ENCODE results near the gene CIBAR2.

Gene CIBAR2

DNA sequence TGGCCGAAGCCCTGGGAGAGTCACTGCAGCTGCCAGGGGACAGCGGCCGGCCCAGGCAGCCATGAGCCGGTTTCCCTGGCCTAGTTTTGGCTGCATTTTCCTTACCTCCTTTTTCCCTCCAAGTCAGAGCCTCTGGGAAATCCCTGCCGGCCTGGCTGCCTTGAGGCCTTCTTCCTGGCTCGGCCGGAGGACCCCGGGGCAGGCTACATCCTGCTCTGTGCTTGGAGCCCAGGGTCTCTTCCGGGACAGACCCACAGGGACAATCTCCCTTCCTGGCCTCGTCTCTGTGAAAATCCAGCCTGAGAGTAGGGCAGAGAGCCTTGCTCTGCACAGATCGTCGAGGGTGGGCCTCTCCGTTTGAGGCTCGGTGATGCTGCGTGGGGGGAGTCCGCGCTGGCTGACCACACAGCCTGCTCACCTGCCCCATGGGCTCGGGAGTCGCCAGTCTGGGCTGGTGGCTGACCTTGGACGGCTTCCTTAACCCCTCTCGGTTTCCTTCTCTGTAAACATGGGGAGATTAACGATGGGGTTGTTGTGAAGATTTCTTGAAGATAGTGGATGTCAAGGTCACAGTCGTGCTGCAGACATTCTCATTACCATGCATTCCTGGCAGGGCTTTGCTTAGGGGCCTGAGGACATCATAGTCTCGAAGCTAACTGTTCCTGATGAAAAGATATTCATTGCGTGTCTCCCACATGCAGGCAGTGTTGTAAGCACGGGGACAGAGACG lies 34.8 kb upstream of the CIBAR2 start:
- Histone ChIP-seq H3K18ac (ENCODE audit: low read depth in 1 of 2, low read length in 2 of 2) (peak overlapping the region; percentile 84 to 90), H2AFZ (ENCODE audit: low read depth, low read length) (no peak overlapping the region), H3K23ac (ENCODE audit: low read length in 2 of 2) (peak overlapping the region in 1 of 2 experiments; percentile 78), H2AK5ac (ENCODE audit: low read length, severe bottlenecking) (peak overlapping the region; percentile 29), H2BK12ac (ENCODE audit: low read length in 2 of 2) (peak overlapping the region; percentile 2 to 94), H3K27me3 (ENCODE audit: control insufficient read depth in 1 of 2, insufficient read depth in 1 of 2, low read length in 2 of 2) (peaks cover 0 to 26% of the 10 kb centered on the region in 2 experiments), H2BK120ac (ENCODE audit: low read depth, low read length) (peak overlapping the region; percentile 39), H2BK15ac (ENCODE audit: low read depth, poor library complexity, severe bottlenecking) (no peak overlapping the region), H3K4ac (ENCODE audit: low read depth in 1 of 2, low read length in 2 of 2) (peak overlapping the region; percentile 69 to 71), H3K14ac (ENCODE audit: low read length in 2 of 2) (peak overlapping the region in 1 of 2 experiments; percentile 11), H3K9me3 (ENCODE audit: control insufficient read depth, low read length) (no peaks in the 10 kb centered on the region), H3K36me3 (ENCODE audit: control insufficient read depth in 1 of 2, insufficient read depth in 2 of 2, low read depth in 1 of 2, low read length in 2 of 2) (no peaks in the 10 kb centered on the region), H3K9ac (ENCODE audit: low read length) (peak overlapping the region; percentile 63), H4K8ac (ENCODE audit: low read length) (peak overlapping the region; percentile 88), H3K79me1 (replicated peaks; ENCODE audit: low read length, poor library complexity, severe bottlenecking) (no peaks in the 10 kb centered on the region), H4K91ac (ENCODE audit: low read length) (peak overlapping the region; percentile 95), H3K27ac (ENCODE audit: low read length, poor library complexity, severe bottlenecking) (no peak overlapping the region), H2BK5ac (ENCODE audit: low read depth, low read length, poor library complexity, severe bottlenecking) (no peak overlapping the region), H3K4me2 (ENCODE audit: low read length, poor library complexity, severe bottlenecking) (no peak overlapping the region), H3K4me1 (ENCODE audit: control insufficient read depth, insufficient read depth, low read depth, low read length) (peaks cover 22% of the 10 kb centered on the region), H3K4me3 (ENCODE audit: insufficient read depth in 1 of 2, low read depth in 1 of 2, low read length in 2 of 2) (no peak overlapping the region)
- peak; percentile 81 for DNase-seq
- WGBS, result 42% methylated on average over 26 of the region's 27 CpGs

- peak overlapping the region; percentile 88 for H4K8ac ChIP-seq (ENCODE audit: low read length)
- H3K4ac ChIP-seq (ENCODE audit: low read depth in 1 of 2, low read length in 2 of 2), result peak overlapping the region; percentile 71 to 73
- H2AFZ ChIP-seq (ENCODE audit: low read depth, low read length), result no peak overlapping the region
- WGBS, result 96% methylated on average over 4 of the region's 4 CpGs
- H2BK12ac ChIP-seq (ENCODE audit: low read length in 2 of 2), result peak overlapping the region; percentile 2 to 94
- H3K79me1 ChIP-seq (replicated peaks; ENCODE audit: low read length, poor library complexity, severe bottlenecking), result no peaks in the 10 kb centered on the region
- no peak for DNase-seq
- peak overlapping the region in 1 of 2 experiments; percentile 11 for H3K14ac ChIP-seq (ENCODE audit: low read length in 2 of 2)
- no peak overlapping the region for H3K4me3 ChIP-seq (ENCODE audit: insufficient read depth in 1 of 2, low read depth in 1 of 2, low read length in 2 of 2)
- H3K27me3 ChIP-seq (ENCODE audit: control insufficient read depth in 1 of 2, insufficient read depth in 1 of 2, low read length in 2 of 2), result peaks cover 0 to 32% of the 10 kb centered on the region in 2 experiments
- peak overlapping the region; percentile 63 for H3K9ac ChIP-seq (ENCODE audit: low read length)
- H2BK15ac ChIP-seq (ENCODE audit: low read depth, poor library complexity, severe bottlenecking), result no peak overlapping the region
- H3K9me3 ChIP-seq (ENCODE audit: control insufficient read depth, low read length), result no peaks in the 10 kb centered on the region
- peak overlapping the region; percentile 95 for H4K91ac ChIP-seq (ENCODE audit: low read length)
- H2BK120ac ChIP-seq (ENCODE audit: low read depth, low read length), result peak overlapping the region; percentile 39
- peak overlapping the region; percentile 84 to 90 for H3K18ac ChIP-seq (ENCODE audit: low read depth in 1 of 2, low read length in 2 of 2)
- no peaks in the 10 kb centered on the region for H3K36me3 ChIP-seq (ENCODE audit: control insufficient read depth in 1 of 2, insufficient read depth in 2 of 2, low read depth in 1 of 2, low read length in 2 of 2)
- no peak overlapping the region for H2BK5ac ChIP-seq (ENCODE audit: low read depth, low read length, poor library complexity, severe bottlenecking)
- no peak overlapping the region for H2AK5ac ChIP-seq (ENCODE audit: low read length, severe bottlenecking)
- no peak overlapping the region for H3K4me2 ChIP-seq (ENCODE audit: low read length, poor library complexity, severe bottlenecking)
- H3K4me1 ChIP-seq (ENCODE audit: control insufficient read depth, insufficient read depth, low read depth, low read length), result peaks cover 15% of the 10 kb centered on the region
- H3K23ac ChIP-seq (ENCODE audit: low read length in 2 of 2), result no peak overlapping the region
- no peak overlapping the region for H3K27ac ChIP-seq (ENCODE audit: low read length, poor library complexity, severe bottlenecking)
These were observed 34.2 kb upstream of the CIBAR2 start for GRCh38 chr16:85146532-85146797.

GRCh38 chr16:85145734-85146531 lies 33.7 kb upstream of the CIBAR2 start:
- Histone ChIP-seq H3K9me3 (ENCODE audit: control insufficient read depth, low read length) (no peaks in the 10 kb centered on the region), H3K36me3 (ENCODE audit: control insufficient read depth in 1 of 2, insufficient read depth in 2 of 2, low read depth in 1 of 2, low read length in 2 of 2) (no peaks in the 10 kb centered on the region), H3K9ac (ENCODE audit: low read length) (no peak overlapping the region), H3K27me3 (ENCODE audit: control insufficient read depth in 1 of 2, insufficient read depth in 1 of 2, low read length in 2 of 2) (peaks cover 0 to 32% of the 10 kb centered on the region in 2 experiments), H3K4me2 (ENCODE audit: low read length, poor library complexity, severe bottlenecking) (no peak overlapping the region), H2BK5ac (ENCODE audit: low read depth, low read length, poor library complexity, severe bottlenecking) (no peak overlapping the region), H3K18ac (ENCODE audit: low read depth in 1 of 2, low read length in 2 of 2) (peak overlapping the region; percentile 60 to 84), H4K8ac (ENCODE audit: low read length) (peak overlapping the region; percentile 52), H2BK120ac (ENCODE audit: low read depth, low read length) (peak overlapping the region; percentile 59), H2AFZ (ENCODE audit: low read depth, low read length) (no peak overlapping the region), H4K91ac (ENCODE audit: low read length) (peak overlapping the region; percentile 36), H3K4ac (ENCODE audit: low read depth in 1 of 2, low read length in 2 of 2) (peak overlapping the region; percentile 49 to 73), H2BK12ac (ENCODE audit: low read length in 2 of 2) (peak overlapping the region; percentile 86 to 94), H2AK5ac (ENCODE audit: low read length, severe bottlenecking) (no peak overlapping the region), H2BK15ac (ENCODE audit: low read depth, poor library complexity, severe bottlenecking) (peak overlapping the region; percentile 55), H3K79me1 (replicated peaks; ENCODE audit: low read length, poor library complexity, severe bottlenecking) (no peaks in the 10 kb centered on the region), H3K4me3 (ENCODE audit: insufficient read depth in 1 of 2, low read depth in 1 of 2, low read length in 2 of 2) (no peak overlapping the region), H3K27ac (ENCODE audit: low read length, poor library complexity, severe bottlenecking) (no peak overlapping the region), H3K23ac (ENCODE audit: low read length in 2 of 2) (no peak overlapping the region), H3K4me1 (ENCODE audit: control insufficient read depth, insufficient read depth, low read depth, low read length) (peaks cover 13% of the 10 kb centered on the region), H3K14ac (ENCODE audit: low read length in 2 of 2) (no peak overlapping the region)
- DNase-seq, result no peak
- 81% methylated on average over 19 of the region's 20 CpGs for WGBS

DNA sequence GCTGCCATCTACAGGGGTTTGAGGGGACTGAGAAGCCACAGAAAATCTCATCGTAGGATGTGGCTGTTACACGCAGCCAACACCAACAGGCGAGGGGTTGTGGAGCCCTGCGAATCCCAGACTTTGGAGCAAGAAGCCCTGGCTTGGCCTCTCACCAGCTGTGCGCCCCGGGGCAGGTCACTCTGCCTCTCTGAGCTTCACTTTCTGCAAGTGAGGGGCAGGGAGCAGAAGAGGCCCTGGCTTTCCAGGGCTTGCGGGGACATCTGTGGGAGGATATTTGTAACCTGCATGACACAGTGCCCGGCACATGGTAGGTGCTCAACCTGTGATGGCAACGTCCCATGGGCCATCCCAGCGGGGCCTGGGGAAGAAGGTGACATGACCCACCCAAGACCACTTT lies 32.9 kb upstream of the CIBAR2 start:
- Histone ChIP-seq H3K18ac (ENCODE audit: low read depth in 1 of 2, low read length in 2 of 2) (peak overlapping the region in 1 of 2 experiments; percentile 4), H3K4me2 (ENCODE audit: low read length, poor library complexity, severe bottlenecking) (no peak overlapping the region), H3K4me1 (ENCODE audit: control insufficient read depth, insufficient read depth, low read depth, low read length) (peaks cover 13% of the 10 kb centered on the region), H2AK5ac (ENCODE audit: low read length, severe bottlenecking) (no peak overlapping the region), H3K79me1 (replicated peaks; ENCODE audit: low read length, poor library complexity, severe bottlenecking) (no peaks in the 10 kb centered on the region), H3K4me3 (ENCODE audit: insufficient read depth in 1 of 2, low read depth in 1 of 2, low read length in 2 of 2) (no peak overlapping the region), H2BK12ac (ENCODE audit: low read length in 2 of 2) (peak overlapping the region in 1 of 2 experiments; percentile 94), H4K91ac (ENCODE audit: low read length) (peak overlapping the region; percentile 81), H3K23ac (ENCODE audit: low read length in 2 of 2) (no peak overlapping the region), H2BK5ac (ENCODE audit: low read depth, low read length, poor library complexity, severe bottlenecking) (no peak overlapping the region), H2AFZ (ENCODE audit: low read depth, low read length) (no peak overlapping the region), H3K4ac (ENCODE audit: low read depth in 1 of 2, low read length in 2 of 2) (peak overlapping the region in 1 of 2 experiments; percentile 1), H2BK15ac (ENCODE audit: low read depth, poor library complexity, severe bottlenecking) (peak overlapping the region; percentile 55), H2BK120ac (ENCODE audit: low read depth, low read length) (no peak overlapping the region), H3K9me3 (ENCODE audit: control insufficient read depth, low read length) (no peaks in the 10 kb centered on the region), H3K36me3 (ENCODE audit: control insufficient read depth in 1 of 2, insufficient read depth in 2 of 2, low read depth in 1 of 2, low read length in 2 of 2) (no peaks in the 10 kb centered on the region), H3K9ac (ENCODE audit: low read length) (no peak overlapping the region), H3K14ac (ENCODE audit: low read length in 2 of 2) (no peak overlapping the region), H4K8ac (ENCODE audit: low read length) (no peak overlapping the region), H3K27me3 (ENCODE audit: control insufficient read depth in 1 of 2, insufficient read depth in 1 of 2, low read length in 2 of 2) (peaks cover 0 to 32% of the 10 kb centered on the region in 2 experiments), H3K27ac (ENCODE audit: low read length, poor library complexity, severe bottlenecking) (no peak overlapping the region)
- DNase-seq, result no peak
- 96% methylated on average over 10 of the region's 10 CpGs for WGBS
